Fibroblast of villous mesenchyme (primary cell): ENCODE measurements around the gene PLK2. TPM values are rescaled to one million over a fixed set of nuclear protein-coding genes. Genes with fewer than 3 reads are reported as not detected.

Experiments
- DNase-seq: peaks from one replicate; pipeline ENCODE4 v3.0.0-alpha.2; 2010; ENCODE audit warnings: low read depth
- H3K4me3 ChIP-seq: 2 replicates; pipeline ENCODE4 v1.5.1; 2011; ENCODE audit warnings: low read depth, mild to moderate bottlenecking, low read length
- total RNA-seq: library from RNA; depleted of rRNA; stranded (reverse); fragments of >200 nt; gene quantifications from 2 replicates; pipeline ENCODE4 v1.2.3, GENCODE V29; 2012
- TF ChIP-seq, protein P1 (sequence below): IDR thresholded peaks from 2 replicates; pipeline ENCODE4 v1.5.1; 2012; ENCODE audit warnings: low read depth, mild to moderate bottlenecking, low read length; ENCODE audit not compliant: insufficient read depth

PLK2 gene
- total RNA-seq, 1 donor, result 297 TPM

DNA sequence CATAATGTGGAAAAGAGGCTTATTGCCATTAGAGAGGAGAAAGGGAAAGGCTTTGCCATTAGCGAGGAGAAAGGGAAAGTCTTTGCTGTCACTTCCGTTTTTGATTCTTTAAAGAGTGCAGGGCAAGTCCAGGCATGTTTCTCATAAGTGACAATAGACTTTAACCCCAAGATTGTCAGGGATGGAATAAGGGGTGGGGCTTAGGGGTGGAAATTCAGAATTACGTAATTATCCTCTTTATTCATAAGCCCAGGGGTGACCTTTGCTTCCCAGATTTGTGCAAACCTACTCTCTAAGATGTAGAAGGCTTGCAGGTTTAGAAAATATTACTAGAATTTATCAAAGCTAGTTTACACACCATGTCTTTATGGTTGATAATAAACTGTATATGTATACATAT is 2.3 kb upstream of the PLK2 start:
- peak; percentile 26 for DNase-seq
- no peak overlapping the region for H3K4me3 ChIP-seq
- TF ChIP-seq, protein P1, sequence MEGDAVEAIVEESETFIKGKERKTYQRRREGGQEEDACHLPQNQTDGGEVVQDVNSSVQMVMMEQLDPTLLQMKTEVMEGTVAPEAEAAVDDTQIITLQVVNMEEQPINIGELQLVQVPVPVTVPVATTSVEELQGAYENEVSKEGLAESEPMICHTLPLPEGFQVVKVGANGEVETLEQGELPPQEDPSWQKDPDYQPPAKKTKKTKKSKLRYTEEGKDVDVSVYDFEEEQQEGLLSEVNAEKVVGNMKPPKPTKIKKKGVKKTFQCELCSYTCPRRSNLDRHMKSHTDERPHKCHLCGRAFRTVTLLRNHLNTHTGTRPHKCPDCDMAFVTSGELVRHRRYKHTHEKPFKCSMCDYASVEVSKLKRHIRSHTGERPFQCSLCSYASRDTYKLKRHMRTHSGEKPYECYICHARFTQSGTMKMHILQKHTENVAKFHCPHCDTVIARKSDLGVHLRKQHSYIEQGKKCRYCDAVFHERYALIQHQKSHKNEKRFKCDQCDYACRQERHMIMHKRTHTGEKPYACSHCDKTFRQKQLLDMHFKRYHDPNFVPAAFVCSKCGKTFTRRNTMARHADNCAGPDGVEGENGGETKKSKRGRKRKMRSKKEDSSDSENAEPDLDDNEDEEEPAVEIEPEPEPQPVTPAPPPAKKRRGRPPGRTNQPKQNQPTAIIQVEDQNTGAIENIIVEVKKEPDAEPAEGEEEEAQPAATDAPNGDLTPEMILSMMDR, result no peak

- TF ChIP-seq, protein P1, result peak; percentile 78
- peak overlapping the region; percentile 91 for H3K4me3 ChIP-seq
- DNase-seq, result peak; percentile 83
Measured at GRCh38 chr5:58460732-58461286, 923 bp upstream of the PLK2 start.

DNA sequence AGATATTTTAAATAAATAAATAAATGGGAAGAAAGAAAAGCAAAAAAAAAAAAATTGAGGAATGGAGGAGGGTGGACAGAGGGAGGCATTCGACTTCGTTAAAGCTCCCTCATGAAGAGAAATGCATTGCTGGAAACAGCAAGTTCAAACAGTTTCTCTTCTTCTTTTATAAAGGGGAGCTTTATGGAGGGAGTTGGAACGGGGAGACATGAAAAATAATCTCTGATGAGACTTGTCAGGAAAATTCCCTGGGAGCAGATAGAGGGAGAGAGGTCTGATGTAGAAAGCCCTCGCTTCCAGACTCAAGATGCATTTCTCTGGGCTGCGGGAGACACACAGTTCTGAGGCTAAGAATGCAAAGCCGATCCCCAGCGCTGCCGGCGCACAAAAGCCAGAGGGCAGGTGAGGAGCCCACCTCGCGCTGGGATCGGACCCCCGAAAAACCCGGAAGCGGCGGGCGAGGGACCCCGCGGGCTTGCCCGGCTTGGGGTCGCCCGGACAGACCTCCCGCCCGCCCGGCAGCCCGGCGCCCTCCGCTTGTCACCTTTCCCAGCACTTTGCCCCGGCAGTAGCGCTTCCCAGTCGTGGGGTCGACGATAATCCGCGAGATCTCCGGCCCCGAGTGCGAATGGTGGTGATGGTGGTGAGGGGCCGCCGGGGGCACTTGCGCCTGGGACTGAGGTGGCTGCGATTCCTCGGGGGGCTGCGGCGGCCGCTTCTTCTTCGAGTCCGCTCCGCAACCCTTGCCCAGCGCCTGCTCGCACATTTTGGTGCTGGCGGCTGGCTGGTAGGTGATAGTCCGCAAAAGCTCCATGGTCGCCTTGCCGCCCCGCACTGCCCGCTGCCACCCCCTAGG is 512 bp downstream of the PLK2 start:
- peak overlapping the region; percentile 91 for H3K4me3 ChIP-seq
- peak; percentile 39 for DNase-seq
- TF ChIP-seq, protein P1, result no peak

DNA sequence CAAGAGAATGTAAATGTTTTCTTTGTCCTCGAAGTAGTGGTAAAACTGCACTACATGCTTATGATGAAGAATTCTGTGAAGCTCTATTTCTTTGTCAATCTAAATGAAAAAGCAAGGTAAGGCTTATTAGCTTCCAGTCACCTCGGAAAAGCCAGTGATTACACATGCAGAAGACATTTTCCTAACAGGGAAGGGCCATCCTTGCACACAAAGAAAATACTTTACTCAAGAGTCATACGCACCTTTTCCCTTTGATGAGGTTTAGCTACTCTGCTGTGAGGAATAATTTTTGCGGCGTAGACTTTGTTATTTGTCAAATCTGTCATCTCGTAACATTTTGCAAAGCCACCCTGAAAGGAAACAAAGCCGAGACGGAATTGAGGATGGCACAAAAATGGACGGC is 1.1 kb downstream of the PLK2 start:
- peak overlapping the region; percentile 91 for H3K4me3 ChIP-seq
- TF ChIP-seq, protein P1, result no peak
- no peak for DNase-seq

DNA sequence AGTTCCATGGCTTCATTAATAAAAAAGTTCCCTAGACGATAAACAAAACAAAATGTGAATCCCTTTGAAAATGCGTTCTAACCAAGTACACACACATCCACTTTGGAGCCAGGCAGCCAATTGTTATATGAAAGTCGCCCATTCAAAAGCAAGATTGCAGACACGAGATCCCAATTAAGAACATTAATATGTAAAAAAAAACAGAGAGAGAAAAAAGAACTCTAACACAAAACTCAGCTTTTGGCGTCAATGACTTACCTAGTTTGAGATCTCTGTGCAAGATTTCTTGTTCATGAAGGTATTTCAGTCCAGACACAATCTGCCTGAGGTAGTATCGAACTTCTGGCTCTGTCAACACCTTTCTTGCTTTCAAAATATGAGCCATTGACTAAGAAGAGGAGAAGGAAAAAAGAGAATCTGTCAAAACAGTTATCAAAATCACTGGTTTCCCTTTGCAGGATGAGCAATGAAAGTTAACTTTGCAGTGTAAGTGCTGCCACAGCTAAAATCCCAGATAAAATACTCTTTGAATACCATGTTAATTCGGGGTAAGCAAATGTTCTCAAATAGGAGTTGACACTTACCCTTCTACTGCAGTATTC is 1.6 kb downstream of the PLK2 start:
- DNase-seq, result no peak
- TF ChIP-seq, protein P1, result no peak
- peak overlapping the region; percentile 91 for H3K4me3 ChIP-seq

DNA sequence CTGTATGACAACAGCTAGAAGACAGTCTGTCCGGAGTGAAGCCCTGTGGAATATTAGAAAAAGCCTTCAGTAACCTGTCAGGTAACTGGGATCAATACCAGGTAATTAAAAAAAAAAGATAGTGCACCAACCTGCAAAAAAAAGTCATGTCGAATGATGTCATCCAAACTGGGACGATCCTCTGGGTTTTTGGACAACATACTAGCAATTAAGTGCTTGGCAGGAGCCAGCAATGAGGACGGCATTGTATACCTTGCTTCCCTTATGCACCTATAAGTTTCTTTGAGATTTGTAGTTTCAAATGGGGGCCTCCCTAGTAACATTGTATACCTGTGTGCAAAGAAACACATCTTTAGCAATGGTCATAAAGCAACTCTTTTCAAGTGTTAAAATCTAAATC is 2.8 kb downstream of the PLK2 start:
- DNase-seq, result no peak
- TF ChIP-seq, protein P1, result no peak
- H3K4me3 ChIP-seq, result peak overlapping the region; percentile 91
